HG02885 (cell line): ENCODE data around the gene AMMECR1.

ENCODE experiments used
- ATAC-seq: cut with Tn5 transposase; IDR thresholded peaks from one replicate; pipeline ENCODE4 v1.9.1; 2021; ENCODE audit warnings: mild to moderate bottlenecking; ENCODE audit not compliant: unreplicated experiment, poor library complexity

Gene AMMECR1

GRCh38 chrX:110315551-110315950 is 2.3 kb downstream of the AMMECR1 start:
- ATAC-seq, result peak; percentile 32

GRCh38 chrX:110311437-110312230 is 6.3 kb downstream of the AMMECR1 start:
- ATAC-seq, result no peak

GRCh38 chrX:110310896-110311295 is 7.0 kb downstream of the AMMECR1 start:
- ATAC-seq, result peak; percentile 85

GRCh38 chrX:110310000-110310790 is 7.7 kb downstream of the AMMECR1 start:
- ATAC-seq, result peak; percentile 7

- no peak for ATAC-seq
These were observed 9.7 kb downstream of the AMMECR1 start for GRCh38 chrX:110308220-110308619.

- no peak for ATAC-seq
These were observed 13.0 kb downstream of the AMMECR1 start for GRCh38 chrX:110304884-110305283.

GRCh38 chrX:110304371-110304770 is 13.5 kb downstream of the AMMECR1 start:
- ATAC-seq, result no peak

GRCh38 chrX:110302975-110303374 is 14.9 kb downstream of the AMMECR1 start:
- no peak for ATAC-seq

- no peak for ATAC-seq
These were observed 16.7 kb downstream of the AMMECR1 start for GRCh38 chrX:110301194-110301593.

- no peak for ATAC-seq
These were observed 23.8 kb downstream of the AMMECR1 start for GRCh38 chrX:110294087-110294486.

- no peak for ATAC-seq
These were observed 24.2 kb downstream of the AMMECR1 start for GRCh38 chrX:110293658-110294057.

- ATAC-seq, result no peak
These were observed 30.3 kb downstream of the AMMECR1 start for GRCh38 chrX:110287605-110288004.

- no peak for ATAC-seq
These were observed 31.8 kb downstream of the AMMECR1 start for GRCh38 chrX:110286106-110286505.

GRCh38 chrX:110284159-110284558 is 33.7 kb downstream of the AMMECR1 start:
- ATAC-seq, result no peak

- no peak for ATAC-seq
These were observed 35.0 kb downstream of the AMMECR1 start for GRCh38 chrX:110282922-110283321.

GRCh38 chrX:110281377-110281776 is 36.5 kb downstream of the AMMECR1 start:
- no peak for ATAC-seq

- no peak for ATAC-seq
These were observed 36.9 kb downstream of the AMMECR1 start for GRCh38 chrX:110280954-110281353.

GRCh38 chrX:110277609-110278008 is 40.3 kb downstream of the AMMECR1 start:
- ATAC-seq, result no peak

GRCh38 chrX:110276778-110277177 is 41.1 kb downstream of the AMMECR1 start:
- ATAC-seq, result peak; percentile 96

- no peak for ATAC-seq
These were observed 49.0 kb downstream of the AMMECR1 start for GRCh38 chrX:110268886-110269285.

- no peak for ATAC-seq
These were observed 49.5 kb downstream of the AMMECR1 start for GRCh38 chrX:110268395-110268794.
